Measurements from ENCODE around the gene MARS1.

DNA sequence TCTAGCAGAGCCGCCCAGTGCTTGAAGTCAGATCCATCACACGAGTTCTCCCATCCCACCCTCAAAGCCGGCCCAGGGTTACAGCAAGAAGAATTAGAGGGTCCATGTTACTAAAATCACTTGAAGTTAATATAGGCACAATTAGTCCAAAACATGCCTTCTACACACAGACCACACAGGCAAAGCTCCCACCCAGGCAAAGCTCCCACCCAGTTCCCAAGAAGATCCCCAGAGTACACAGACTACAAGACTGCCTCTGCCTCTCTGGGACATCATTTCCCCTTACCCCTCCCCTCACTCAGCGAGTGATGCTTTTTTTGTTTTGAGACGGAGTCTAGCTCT is 25.0 kb upstream of the MARS1 start:
- TF ChIP-seq, protein P1, sequence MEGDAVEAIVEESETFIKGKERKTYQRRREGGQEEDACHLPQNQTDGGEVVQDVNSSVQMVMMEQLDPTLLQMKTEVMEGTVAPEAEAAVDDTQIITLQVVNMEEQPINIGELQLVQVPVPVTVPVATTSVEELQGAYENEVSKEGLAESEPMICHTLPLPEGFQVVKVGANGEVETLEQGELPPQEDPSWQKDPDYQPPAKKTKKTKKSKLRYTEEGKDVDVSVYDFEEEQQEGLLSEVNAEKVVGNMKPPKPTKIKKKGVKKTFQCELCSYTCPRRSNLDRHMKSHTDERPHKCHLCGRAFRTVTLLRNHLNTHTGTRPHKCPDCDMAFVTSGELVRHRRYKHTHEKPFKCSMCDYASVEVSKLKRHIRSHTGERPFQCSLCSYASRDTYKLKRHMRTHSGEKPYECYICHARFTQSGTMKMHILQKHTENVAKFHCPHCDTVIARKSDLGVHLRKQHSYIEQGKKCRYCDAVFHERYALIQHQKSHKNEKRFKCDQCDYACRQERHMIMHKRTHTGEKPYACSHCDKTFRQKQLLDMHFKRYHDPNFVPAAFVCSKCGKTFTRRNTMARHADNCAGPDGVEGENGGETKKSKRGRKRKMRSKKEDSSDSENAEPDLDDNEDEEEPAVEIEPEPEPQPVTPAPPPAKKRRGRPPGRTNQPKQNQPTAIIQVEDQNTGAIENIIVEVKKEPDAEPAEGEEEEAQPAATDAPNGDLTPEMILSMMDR (IDR thresholded peaks at IDR 0.05; ENCODE audit: poor library complexity): no peak
- no peak for TF ChIP-seq EZH2 (IDR thresholded peaks at IDR 0.05; ENCODE audit: borderline replicate concordance)

All from hepatocyte (in vitro differentiated cells).